ENCODE results near the gene LDHAL6B. TPM values are rescaled to one million over a fixed set of nuclear protein-coding genes. Genes with fewer than 3 reads are reported as not detected.
A peak's percentile ranks its signal among the peaks of the same experiment; 100 is the strongest.

LDHAL6B gene
- polyA plus RNA-seq, 1 experiment, result not detected

GRCh38 chr15:59229453-59229852, 22.8 kb downstream of the LDHAL6B start:
- Histone ChIP-seq H3K27ac (ENCODE audit: low read depth, low read length) (no peak overlapping the region), H3K9me3 (ENCODE audit: control insufficient read depth, insufficient read depth, low read length) (0 out of 2 replicates have a peak, but pooled peaks cover 3% of the 10 kb centered on the region), H3K4me3 (ENCODE audit: low read depth, low read length) (no peak overlapping the region), H3K27me3 (ENCODE audit: control insufficient read depth, insufficient read depth, low read length) (no peaks in the 10 kb centered on the region)
- TF ChIP-seq CTCF (IDR thresholded peaks at IDR 0.05; ENCODE audit: low read depth, low read length), result no peak
- no peak for DNase-seq (ENCODE audit: low read depth, low spot score)
- CTCF ChIA-PET, result interaction anchor here (0.6 kb wide), 1 partner anchor 202 kb away, joined by 3 read pairs; no protein-coding TSS in a partner anchor
- POLR2A ChIA-PET, result no interaction called here

- no peaks in the 10 kb centered on the region for H3K27me3 ChIP-seq (ENCODE audit: control insufficient read depth, insufficient read depth, low read length)
- POLR2A ChIA-PET, result no interaction called here
- CTCF ChIA-PET, result interaction anchor here (0.9 to 2.6 kb wide), 2 partner anchors 17 to 298 kb away, joined by 3 to 11 read pairs; no protein-coding TSS in a partner anchor
- no peak for TF ChIP-seq CTCF (IDR thresholded peaks at IDR 0.05; ENCODE audit: low read depth, low read length)
- 0 out of 2 replicates have a peak, but pooled peaks cover 3% of the 10 kb centered on the region for H3K9me3 ChIP-seq (ENCODE audit: control insufficient read depth, insufficient read depth, low read length)
- no peak overlapping the region for H3K4me3 ChIP-seq (ENCODE audit: low read depth, low read length)
- no peak for DNase-seq (ENCODE audit: low read depth, low spot score)
- H3K27ac ChIP-seq (ENCODE audit: low read depth, low read length), result no peak overlapping the region
Measured at GRCh38 chr15:59230531-59231055, 23.9 kb downstream of the LDHAL6B start.

- DNase-seq (ENCODE audit: low read depth, low spot score), result peak; percentile 56
- H3K27ac ChIP-seq (ENCODE audit: low read depth, low read length), result peak overlapping the region; percentile 53
- no peak for TF ChIP-seq CTCF (IDR thresholded peaks at IDR 0.05; ENCODE audit: low read depth, low read length)
- H3K4me3 ChIP-seq (ENCODE audit: low read depth, low read length), result no peak overlapping the region
- no peaks in the 10 kb centered on the region for H3K9me3 ChIP-seq (ENCODE audit: control insufficient read depth, insufficient read depth, low read length)
- CTCF ChIA-PET, result interaction anchor here (2.9 kb wide), 1 partner anchor 14 kb away, joined by 16 read pairs; no protein-coding TSS in a partner anchor
- H3K27me3 ChIP-seq (ENCODE audit: control insufficient read depth, insufficient read depth, low read length), result no peaks in the 10 kb centered on the region
- POLR2A ChIA-PET, result interaction anchor here (1.3 kb wide), 1 partner anchor 40 kb away, joined by 5 read pairs; no protein-coding TSS in a partner anchor
Measured at GRCh38 chr15:59232476-59232875, 25.8 kb downstream of the LDHAL6B start.

- Histone ChIP-seq H3K27me3 (ENCODE audit: control insufficient read depth, insufficient read depth, low read length) (no peaks in the 10 kb centered on the region), H3K4me3 (ENCODE audit: low read depth, low read length) (no peak overlapping the region), H3K9me3 (ENCODE audit: control insufficient read depth, insufficient read depth, low read length) (no peaks in the 10 kb centered on the region), H3K27ac (ENCODE audit: low read depth, low read length) (no peak overlapping the region)
- DNase-seq (ENCODE audit: low read depth, low spot score), result no peak
- POLR2A ChIA-PET, result no interaction called here
- TF ChIP-seq CTCF (IDR thresholded peaks at IDR 0.05; ENCODE audit: low read depth, low read length), result no peak
- CTCF ChIA-PET, result interaction anchor here (3.8 kb wide), 1 partner anchor 11 kb away, joined by 22 read pairs; no protein-coding TSS in a partner anchor
Measured at GRCh38 chr15:59236394-59236793, 29.8 kb downstream of the LDHAL6B start.

- CTCF ChIA-PET, result interaction anchor here (1.0 to 3.8 kb wide), 2 partner anchors 10 to 292 kb away, joined by 3 to 22 read pairs; no protein-coding TSS in a partner anchor
- H3K9me3 ChIP-seq (ENCODE audit: control insufficient read depth, insufficient read depth, low read length), result no peaks in the 10 kb centered on the region
- H3K4me3 ChIP-seq (ENCODE audit: low read depth, low read length), result no peak overlapping the region
- TF ChIP-seq CTCF (IDR thresholded peaks at IDR 0.05; ENCODE audit: low read depth, low read length), result no peak
- POLR2A ChIA-PET, result no interaction called here
- no peak for DNase-seq (ENCODE audit: low read depth, low spot score)
- no peaks in the 10 kb centered on the region for H3K27me3 ChIP-seq (ENCODE audit: control insufficient read depth, insufficient read depth, low read length)
- H3K27ac ChIP-seq (ENCODE audit: low read depth, low read length), result no peak overlapping the region
Measured at GRCh38 chr15:59237119-59237855, 30.6 kb downstream of the LDHAL6B start.

Data from AG04450 (cell line).